Measurements from ENCODE around the gene MTIF2.

DNA sequence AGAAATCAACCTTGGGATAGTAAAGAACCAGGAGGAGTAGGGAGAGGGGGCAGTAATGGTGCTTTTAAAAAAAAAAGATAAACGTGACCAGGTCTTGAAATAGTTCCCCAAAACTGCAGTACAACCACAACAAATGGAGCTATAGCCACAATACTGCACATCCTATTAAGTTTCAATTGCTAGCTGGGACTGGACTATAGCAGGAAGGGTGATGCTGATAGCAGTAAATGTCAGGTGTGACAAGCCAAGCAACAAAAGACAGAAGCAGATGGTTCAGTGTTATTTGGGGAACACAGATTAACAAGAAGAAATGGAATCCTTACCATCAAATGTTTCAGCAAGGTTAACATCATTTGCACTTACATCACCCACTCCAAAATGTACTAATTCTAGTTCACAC, 26.4 kb downstream of the MTIF2 start:
- no peak for TF ChIP-seq POLR2A (IDR thresholded peaks at IDR 0.05; ENCODE audit: extremely low read depth, insufficient read length)
- no peak for TF ChIP-seq CTCF (IDR thresholded peaks at IDR 0.05; ENCODE audit: low read depth, low read length)
